Measurements from ENCODE around the gene USP3.

The USP3 gene

GRCh38 chr15:63497642-63498467 lies 6.5 kb upstream of the USP3 start:
- peak; percentile 87 for DNase-seq

GRCh38 chr15:63499175-63499549 lies 5.2 kb upstream of the USP3 start:
- DNase-seq = no peak

GRCh38 chr15:63499611-63500010 lies 4.8 kb upstream of the USP3 start:
- DNase-seq = no peak

GRCh38 chr15:63500265-63501250 lies 3.8 kb upstream of the USP3 start:
- no peak for DNase-seq

GRCh38 chr15:63501256-63502089 lies 2.9 kb upstream of the USP3 start:
- DNase-seq = peak; percentile 50

- DNase-seq = no peak
Observed at GRCh38 chr15:63502137-63502766, 2.1 kb upstream of the USP3 start.

- peak; percentile 77 for DNase-seq
Observed at GRCh38 chr15:63502843-63503738, 1.3 kb upstream of the USP3 start.

- DNase-seq = peak; percentile 89
Observed at GRCh38 chr15:63503739-63504246, 600 bp upstream of the USP3 start.

GRCh38 chr15:63504979-63505841 lies 817 bp downstream of the USP3 start:
- DNase-seq = peak; percentile 61

- DNase-seq = no peak
Observed at GRCh38 chr15:63505842-63506222, 1.4 kb downstream of the USP3 start.

GRCh38 chr15:63506537-63507035 lies 2.2 kb downstream of the USP3 start:
- DNase-seq = peak; percentile 51

GRCh38 chr15:63507878-63508818 lies 3.8 kb downstream of the USP3 start:
- DNase-seq = no peak

GRCh38 chr15:63509056-63509954 lies 4.9 kb downstream of the USP3 start:
- no peak for DNase-seq

GRCh38 chr15:63509955-63510940 lies 5.9 kb downstream of the USP3 start:
- no peak for DNase-seq

- DNase-seq = no peak
Observed at GRCh38 chr15:63512148-63512547, 7.8 kb downstream of the USP3 start.

- no peak for DNase-seq
Observed at GRCh38 chr15:63513271-63513670, 8.9 kb downstream of the USP3 start.

All from CD4-positive, alpha-beta T cell treated with Interleukin-17A for 4 hours (primary cell).